Activated naive CD8-positive, alpha-beta T cell treated with anti-CD3 and anti-CD28 coated beads, Interleukin-2, amount 50 U/mL, for 24 hours (primary cell): Measurements from ENCODE around the gene ADGRE2.
A peak's percentile ranks its signal among the peaks of the same experiment; 100 is the strongest.

Experiments used
- ATAC-seq: fragments of 150-1000 bp; cut with Tn5 transposase; one replicate; pipeline ENCODE4 v1.10.0; 2021
- DNase-seq: peaks from one replicate; pipeline ENCODE4 v3.0.0; 2021
- H3K27ac Mint-ChIP-seq: one replicate; pipeline ENCODE4 v1.8.0; 2021; ENCODE audit warnings: mild to moderate bottlenecking, mixed read lengths
- H3K27me3 Mint-ChIP-seq: one replicate; pipeline ENCODE4 v1.8.0; 2021; ENCODE audit warnings: mixed read lengths
- H3K36me3 Mint-ChIP-seq: one replicate; pipeline ENCODE4 v1.8.0; 2021; ENCODE audit warnings: low read depth, mixed read lengths
- H3K4me1 Mint-ChIP-seq: one replicate; pipeline ENCODE4 v1.8.0; 2021; ENCODE audit warnings: mixed read lengths
- H3K4me3 Mint-ChIP-seq: one replicate; pipeline ENCODE4 v1.8.0; 2021; ENCODE audit warnings: mild to moderate bottlenecking, moderate library complexity, mixed read lengths
- H3K9me3 Mint-ChIP-seq: one replicate; pipeline ENCODE4 v1.8.0; 2021; ENCODE audit warnings: mixed read lengths

The ADGRE2 gene

GRCh38 chr19:14689598-14690503, 88.5 kb downstream of the ADGRE2 start, which contains the start of gene ZNF333:
ZNF333 (plus strand) TSS chr19:14690048; CDS start chr19:14693492, 3,444 bp downstream.
- Mint-ChIP-seq H3K4me3 (peak within 1 kb of the TSS; percentile 84), H3K9me3 (no peaks in the 10 kb centered on the region), H3K27me3 (no peaks in the 10 kb centered on the region), H3K27ac (peak within 1 kb of the TSS; percentile 96), H3K36me3 (peaks cover 6% of the 10 kb centered on the region), H3K4me1 (peaks cover 24% of the 10 kb centered on the region)
- peak; percentile 100 for DNase-seq
- ATAC-seq: peak; percentile 99

DNA sequence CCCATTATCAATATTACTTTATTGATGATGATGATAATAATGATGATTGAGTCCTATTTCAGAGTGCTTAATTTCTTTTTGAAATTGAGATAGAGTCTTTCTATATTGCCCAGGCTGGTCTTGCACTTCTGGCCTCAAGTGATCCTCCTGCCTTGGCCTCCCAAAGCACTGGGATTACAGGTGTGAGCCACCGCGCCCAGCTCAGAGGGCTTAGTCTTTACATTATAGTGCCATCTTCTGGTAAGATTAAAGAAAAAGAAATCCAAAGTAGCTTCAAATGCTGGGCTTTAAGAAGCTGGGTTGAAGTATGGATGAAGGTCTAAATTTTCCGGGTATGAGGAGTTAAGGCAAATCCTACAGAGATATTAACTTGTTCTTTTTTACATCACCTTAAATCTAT, 91.9 kb downstream of the ADGRE2 start:
- Mint-ChIP-seq H3K4me1 (peaks cover 22% of the 10 kb centered on the region), H3K4me3 (no peak overlapping the region), H3K27ac (no peak overlapping the region), H3K27me3 (peaks cover 5% of the 10 kb centered on the region), H3K9me3 (no peaks in the 10 kb centered on the region), H3K36me3 (no peaks in the 10 kb centered on the region)
- DNase-seq: peak; percentile 39
- no peak for ATAC-seq

- H3K4me1 Mint-ChIP-seq: peaks cover 5% of the 10 kb centered on the region
- no peaks in the 10 kb centered on the region for H3K9me3 Mint-ChIP-seq
- ATAC-seq: peak; percentile 33
- no peaks in the 10 kb centered on the region for H3K36me3 Mint-ChIP-seq
- H3K27me3 Mint-ChIP-seq: peaks cover 5% of the 10 kb centered on the region
- no peak overlapping the region for H3K4me3 Mint-ChIP-seq
- no peak for DNase-seq
- H3K27ac Mint-ChIP-seq: no peak overlapping the region
Measured at GRCh38 chr19:14683439-14683838, 94.9 kb downstream of the ADGRE2 start.
